Rectal smooth muscle tissue (tissue), 1 donor: ENCODE measurements around the gene NAA38.
A peak's percentile ranks its signal among the peaks of the same experiment; 100 is the strongest.
"Not testable (repeated sequence)": the region's sequence is repeated elsewhere in the genome, so short reads cannot be mapped to it uniquely, and the experiment has no call there.

Source experiments
- H3K27ac ChIP-seq: one replicate; pipeline ENCODE4 v1.7.0; 2013; ENCODE audit warnings: low read depth, low read length, inconsistent platforms
- H3K27me3 ChIP-seq: one replicate; pipeline ENCODE4 v1.7.0; 2013; ENCODE audit warnings: low read length; ENCODE audit not compliant: control insufficient read depth, insufficient read depth
- H3K36me3 ChIP-seq: one replicate; pipeline ENCODE4 v1.7.0; 2013; ENCODE audit warnings: low read length; ENCODE audit not compliant: control insufficient read depth, insufficient read depth
- H3K4me1 ChIP-seq: one replicate; pipeline ENCODE4 v1.7.0; 2013; ENCODE audit warnings: low read length; ENCODE audit not compliant: control insufficient read depth, insufficient read depth
- H3K4me3 ChIP-seq: one replicate; pipeline ENCODE4 v1.7.0; 2013; ENCODE audit warnings: low read length
- H3K9ac ChIP-seq: one replicate; pipeline ENCODE4 v1.7.0; 2013; ENCODE audit warnings: low read length

The NAA38 gene

GRCh38 chr17:7875804-7876370 is 18.5 kb upstream of the NAA38 start:
- Histone ChIP-seq H3K4me3 (no peak overlapping the region), H3K9ac (no peak overlapping the region), H3K4me1 (no peaks in the 10 kb centered on the region), H3K27ac (no peak overlapping the region), H3K27me3 (no peaks in the 10 kb centered on the region), H3K36me3 (no peaks in the 10 kb centered on the region)

- H3K4me3 ChIP-seq, result no peak overlapping the region
- no peaks in the 10 kb centered on the region for H3K27me3 ChIP-seq
- H3K9ac ChIP-seq, result no peak overlapping the region
- H3K4me1 ChIP-seq, result no peaks in the 10 kb centered on the region
- no peaks in the 10 kb centered on the region for H3K36me3 ChIP-seq
- no peak overlapping the region for H3K27ac ChIP-seq
These were observed 15.7 kb upstream of the NAA38 start for GRCh38 chr17:7873051-7873450.

- H3K36me3 ChIP-seq, result peaks cover 3% of the 10 kb centered on the region
- H3K9ac ChIP-seq, result no peak overlapping the region
- no peaks in the 10 kb centered on the region for H3K27me3 ChIP-seq
- H3K27ac ChIP-seq, result no peak overlapping the region
- H3K4me1 ChIP-seq, result no peaks in the 10 kb centered on the region
- no peak overlapping the region for H3K4me3 ChIP-seq
These were observed 10.5 kb upstream of the NAA38 start for GRCh38 chr17:7867881-7868329.

GRCh38 chr17:7864995-7865650 is 7.8 kb upstream of the NAA38 start:
- Histone ChIP-seq H3K4me1 (no peaks in the 10 kb centered on the region), H3K4me3 (no peak overlapping the region), H3K36me3 (peaks cover 3% of the 10 kb centered on the region), H3K27me3 (no peaks in the 10 kb centered on the region), H3K27ac (no peak overlapping the region), H3K9ac (no peak overlapping the region)

- not testable (repeated sequence) for H3K27me3 ChIP-seq, H3K9ac ChIP-seq, H3K4me1 ChIP-seq, H3K36me3 ChIP-seq, H3K4me3 ChIP-seq, H3K27ac ChIP-seq
These were observed 7.0 kb upstream of the NAA38 start for GRCh38 chr17:7864384-7864783.

- Histone ChIP-seq H3K36me3 (peaks cover 3% of the 10 kb centered on the region), H3K27me3 (no peaks in the 10 kb centered on the region), H3K4me3 (no peak overlapping the region), H3K4me1 (peaks cover 7% of the 10 kb centered on the region), H3K27ac (no peak overlapping the region), H3K9ac (no peak overlapping the region)
These were observed 5.5 kb upstream of the NAA38 start for GRCh38 chr17:7862692-7863437.

- Histone ChIP-seq H3K4me3 (peak overlapping the region; percentile 94), H3K9ac (no peak overlapping the region), H3K4me1 (peaks cover 15% of the 10 kb centered on the region), H3K27ac (no peak overlapping the region), H3K27me3 (no peaks in the 10 kb centered on the region), H3K36me3 (no peaks in the 10 kb centered on the region)
These were observed 1.7 kb upstream of the NAA38 start for GRCh38 chr17:7859028-7859427.

GRCh38 chr17:7858522-7858810 is 1.1 kb upstream of the NAA38 start:
- H3K9ac ChIP-seq, result peak overlapping the region; percentile 33
- no peaks in the 10 kb centered on the region for H3K27me3 ChIP-seq
- H3K4me1 ChIP-seq, result peaks cover 15% of the 10 kb centered on the region
- H3K4me3 ChIP-seq, result peak overlapping the region; percentile 94
- H3K27ac ChIP-seq, result peak overlapping the region; percentile 92
- no peaks in the 10 kb centered on the region for H3K36me3 ChIP-seq

GRCh38 chr17:7857713-7858521 is 558 bp upstream of the NAA38 start, which contains the start of gene CYB5D1:
CYB5D1 (plus strand) TSS chr17:7858003; CDS start chr17:7858135, 132 bp downstream.
- Histone ChIP-seq H3K36me3 (peaks cover 3% of the 10 kb centered on the region), H3K4me3 (peak within 1 kb of the TSS; percentile 94), H3K9ac (peak within 1 kb of the TSS; percentile 56), H3K4me1 (peaks cover 15% of the 10 kb centered on the region), H3K27ac (peak within 1 kb of the TSS; percentile 92), H3K27me3 (no peaks in the 10 kb centered on the region)

GRCh38 chr17:7856011-7856810 is 1.1 kb downstream of the NAA38 start:
- Histone ChIP-seq H3K4me3 (peak overlapping the region; percentile 94), H3K27me3 (no peaks in the 10 kb centered on the region), H3K9ac (peak overlapping the region; percentile 35), H3K27ac (peak overlapping the region; percentile 92), H3K36me3 (peaks cover 7% of the 10 kb centered on the region), H3K4me1 (peaks cover 15% of the 10 kb centered on the region)

GRCh38 chr17:7855660-7856010 is 1.7 kb downstream of the NAA38 start:
- Histone ChIP-seq H3K9ac (no peak overlapping the region), H3K4me3 (peak overlapping the region; percentile 94), H3K27ac (peak overlapping the region; percentile 3)

More at GRCh38 chr17:7855660-7856010, 1.7 kb downstream of the NAA38 start:
- Histone ChIP-seq H3K27me3 (no peaks in the 10 kb centered on the region), H3K4me1 (peaks cover 15% of the 10 kb centered on the region), H3K36me3 (peaks cover 11% of the 10 kb centered on the region)
